ENCODE data around the gene ZAR1L.

DNA sequence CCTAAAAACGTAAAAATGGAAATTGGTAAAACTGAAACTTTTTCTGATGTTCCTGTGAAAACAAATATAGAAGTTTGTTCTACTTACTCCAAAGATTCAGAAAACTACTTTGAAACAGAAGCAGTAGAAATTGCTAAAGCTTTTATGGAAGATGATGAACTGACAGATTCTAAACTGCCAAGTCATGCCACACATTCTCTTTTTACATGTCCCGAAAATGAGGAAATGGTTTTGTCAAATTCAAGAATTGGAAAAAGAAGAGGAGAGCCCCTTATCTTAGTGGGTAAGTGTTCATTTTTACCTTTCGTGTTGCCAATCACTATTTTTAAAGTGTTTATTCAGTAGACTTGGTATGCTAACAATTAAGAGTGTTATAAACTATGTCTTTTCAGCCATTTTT, 25.8 kb upstream of the ZAR1L start:
- TF ChIP-seq, protein P1, sequence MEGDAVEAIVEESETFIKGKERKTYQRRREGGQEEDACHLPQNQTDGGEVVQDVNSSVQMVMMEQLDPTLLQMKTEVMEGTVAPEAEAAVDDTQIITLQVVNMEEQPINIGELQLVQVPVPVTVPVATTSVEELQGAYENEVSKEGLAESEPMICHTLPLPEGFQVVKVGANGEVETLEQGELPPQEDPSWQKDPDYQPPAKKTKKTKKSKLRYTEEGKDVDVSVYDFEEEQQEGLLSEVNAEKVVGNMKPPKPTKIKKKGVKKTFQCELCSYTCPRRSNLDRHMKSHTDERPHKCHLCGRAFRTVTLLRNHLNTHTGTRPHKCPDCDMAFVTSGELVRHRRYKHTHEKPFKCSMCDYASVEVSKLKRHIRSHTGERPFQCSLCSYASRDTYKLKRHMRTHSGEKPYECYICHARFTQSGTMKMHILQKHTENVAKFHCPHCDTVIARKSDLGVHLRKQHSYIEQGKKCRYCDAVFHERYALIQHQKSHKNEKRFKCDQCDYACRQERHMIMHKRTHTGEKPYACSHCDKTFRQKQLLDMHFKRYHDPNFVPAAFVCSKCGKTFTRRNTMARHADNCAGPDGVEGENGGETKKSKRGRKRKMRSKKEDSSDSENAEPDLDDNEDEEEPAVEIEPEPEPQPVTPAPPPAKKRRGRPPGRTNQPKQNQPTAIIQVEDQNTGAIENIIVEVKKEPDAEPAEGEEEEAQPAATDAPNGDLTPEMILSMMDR (IDR thresholded peaks at IDR 0.05; ENCODE audit: borderline replicate concordance, extremely low read depth, low read length, poor library complexity, severe bottlenecking), result no peak
- no peak for TF ChIP-seq EZH2 (IDR thresholded peaks at IDR 0.05; ENCODE audit: borderline replicate concordance, low read depth, low read length, severe bottlenecking)

Measured in DND-41 (cell line).